HepG2 (cell line): ENCODE data around the gene TMEM107. TPM values are rescaled to one million over a fixed set of nuclear protein-coding genes. Genes with fewer than 3 reads are reported as not detected.
A peak's percentile ranks its signal among the peaks of the same experiment; 100 is the strongest.

ENCODE experiments used
- GATA4 ChIP-seq: sonication (generic); IDR thresholded peaks from 2 replicates; pipeline ENCODE4 v1.6.1; 2016; ENCODE audit warnings: antibody characterized with exemption, low read depth, borderline replicate concordance
- HHEX ChIP-seq: IDR thresholded peaks from 2 replicates; pipeline ENCODE4 v1.6.1; 2016; ENCODE audit warnings: control low read depth
- HMGXB4 ChIP-seq, 2 experiments: sonication (generic) in 1 of 2; formaldehyde crosslinking in 1 of 2; IDR thresholded peaks; 2 replicates each; pipeline versions ENCODE4 v1.4.0 to v1.6.1; 2018 to 2020; ENCODE audit warnings: missing genetic modification reagents in 2 of 2, borderline replicate concordance in 1 of 2, low read depth in 1 of 2, mild to moderate bottlenecking in 1 of 2, missing biosample characterization in 1 of 2
- KAT7 ChIP-seq: IDR thresholded peaks from 2 replicates; pipeline ENCODE4 v1.6.1; 2018; ENCODE audit warnings: borderline replicate concordance, missing compliant biosample characterization
- KLF11 ChIP-seq: IDR thresholded peaks from 2 replicates; pipeline ENCODE4 v1.6.1; 2016; ENCODE audit warnings: missing compliant biosample characterization
- MAZ ChIP-seq, 2 experiments: sonication (generic) in 1 of 2; formaldehyde crosslinking in 1 of 2; IDR thresholded peaks; 2 replicates each; pipeline versions ENCODE4 v1.5.0 to v1.6.1; 2012 to 2020; ENCODE audit warnings: low read depth in 2 of 2, mild to moderate bottlenecking in 2 of 2, borderline replicate concordance in 1 of 2, improper control_type of control experiment in 1 of 2, low read length in 1 of 2, missing genetic modification reagents in 1 of 2, moderate library complexity in 1 of 2
- ZBTB3 ChIP-seq: sonication (generic); formaldehyde crosslinking; IDR thresholded peaks from 2 replicates; pipeline ENCODE4 v1.4.0; 2020; ENCODE audit warnings: low read depth, mild to moderate bottlenecking, moderate library complexity, missing genetic modification reagents, borderline replicate concordance
- ZBTB38 ChIP-seq: sonication (generic); formaldehyde crosslinking; IDR thresholded peaks from 2 replicates; pipeline ENCODE4 v1.5.1; 2020; ENCODE audit warnings: mild to moderate bottlenecking, missing genetic modification reagents
- ZBTB8A ChIP-seq: sonication (generic); formaldehyde crosslinking; IDR thresholded peaks from 2 replicates; pipeline ENCODE4 v1.4.0; 2020; ENCODE audit warnings: mild to moderate bottlenecking, low read depth, missing genetic modification reagents, borderline replicate concordance
- ZC3H13 ChIP-seq: sonication (generic); formaldehyde crosslinking; IDR thresholded peaks from 2 replicates; pipeline ENCODE4 v1.8.1; 2023; ENCODE audit warnings: mild to moderate bottlenecking, missing genetic modification reagents, moderate library complexity
- ZNF256 ChIP-seq: sonication (generic); formaldehyde crosslinking; conservative IDR thresholded peaks from 2 replicates; pipeline ENCODE4 v1.4.0; 2020; ENCODE audit warnings: missing genetic modification reagents
- ZNF354B ChIP-seq: sonication (generic); formaldehyde crosslinking; IDR thresholded peaks from 2 replicates; pipeline ENCODE4 v1.8.0; 2022; ENCODE audit warnings: mild to moderate bottlenecking, missing genetic modification reagents
- ZNF569 ChIP-seq: sonication (generic); formaldehyde crosslinking; IDR thresholded peaks from 2 replicates; pipeline ENCODE4 v1.5.0; 2020; ENCODE audit warnings: mild to moderate bottlenecking, missing genetic modification reagents, moderate library complexity, borderline replicate concordance
- polyA plus RNA-seq, 8 experiments: library from polyadenylated mRNA; depleted of rRNA in 3 of 8; stranded (reverse) in 7 of 8; unstranded in 1 of 8; fragments of >200 nt; fragmentation: Illumina TruSeq in 4 of 8; extraction: Trizol in 4 of 8; gene quantifications; 2 replicates each; pipeline versions ENCODE4 v1.2.1 to v1.2.3, GENCODE V29; 2011 to 2016; ENCODE audit warnings: low read depth in 4 of 8, missing spikeins in 1 of 8, mixed read lengths in 1 of 8; ENCODE audit not compliant: insufficient read depth in 1 of 8
- total RNA-seq, 5 experiments: library from RNA; depleted of rRNA; stranded (reverse); fragments of >200 nt; fragmentation: Illumina TruSeq; extraction: Trizol; gene quantifications; 2 replicates each; pipeline ENCODE4 v1.2.3, GENCODE V29; 2016; ENCODE audit warnings: low read depth in 1 of 5
- TF ChIP-seq, protein P1 (sequence below), 2 experiments: sonication (generic) in 1 of 2; formaldehyde crosslinking in 1 of 2; IDR thresholded peaks; 2 replicates each; pipeline versions ENCODE4 v1.4.0 to v1.6.1; 2016 to 2020; ENCODE audit warnings: borderline replicate concordance in 1 of 2, low read depth in 1 of 2, mild to moderate bottlenecking in 1 of 2, missing genetic modification reagents in 1 of 2
- TF ChIP-seq, protein P2 (sequence below): IDR thresholded peaks from 2 replicates; pipeline ENCODE4 v1.6.1; 2012; ENCODE audit warnings: low read depth, low read length, improper control_type of control experiment
- TF ChIP-seq, protein P3 (sequence below): sonication (generic); formaldehyde crosslinking; IDR thresholded peaks from 2 replicates; pipeline ENCODE4 v1.8.1; 2022; ENCODE audit warnings: low read depth, mild to moderate bottlenecking, missing genetic modification reagents

TMEM107 gene
- total and polyA plus RNA-seq, 2 of the 13 experiments (the other 11 are each of a cell fraction or from before 2014, with no cell fraction given): 7.2 to 15.3 TPM

- no peak for TF ChIP-seq GATA4
- TF ChIP-seq ZBTB8A (CRISPR knock-in tag): no peak
- no peak for TF ChIP-seq HHEX
- TF ChIP-seq ZNF569 (CRISPR knock-in tag): no peak
- TF ChIP-seq ZNF256 (CRISPR knock-in tag): no peak
- no peak for TF ChIP-seq ZBTB38 (CRISPR knock-in tag)
- peak in 1 of 2 experiments; percentile 97; a peak in 3 of 4 replicates for TF ChIP-seq HMGXB4 (CRISPR knock-in tag; IDR thresholded peaks at IDR 0.05; ENCODE audit: borderline replicate concordance in 1 of 2, low read depth in 1 of 2)
- TF ChIP-seq, protein P1, sequence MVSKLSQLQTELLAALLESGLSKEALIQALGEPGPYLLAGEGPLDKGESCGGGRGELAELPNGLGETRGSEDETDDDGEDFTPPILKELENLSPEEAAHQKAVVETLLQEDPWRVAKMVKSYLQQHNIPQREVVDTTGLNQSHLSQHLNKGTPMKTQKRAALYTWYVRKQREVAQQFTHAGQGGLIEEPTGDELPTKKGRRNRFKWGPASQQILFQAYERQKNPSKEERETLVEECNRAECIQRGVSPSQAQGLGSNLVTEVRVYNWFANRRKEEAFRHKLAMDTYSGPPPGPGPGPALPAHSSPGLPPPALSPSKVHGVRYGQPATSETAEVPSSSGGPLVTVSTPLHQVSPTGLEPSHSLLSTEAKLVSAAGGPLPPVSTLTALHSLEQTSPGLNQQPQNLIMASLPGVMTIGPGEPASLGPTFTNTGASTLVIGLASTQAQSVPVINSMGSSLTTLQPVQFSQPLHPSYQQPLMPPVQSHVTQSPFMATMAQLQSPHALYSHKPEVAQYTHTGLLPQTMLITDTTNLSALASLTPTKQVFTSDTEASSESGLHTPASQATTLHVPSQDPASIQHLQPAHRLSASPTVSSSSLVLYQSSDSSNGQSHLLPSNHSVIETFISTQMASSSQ (IDR thresholded peaks at IDR 0.05; ENCODE audit: low read depth): no peak; the same call in 1 of the 2 replicates
- TF ChIP-seq, protein P1 (CRISPR knock-in tag; IDR thresholded peaks at IDR 0.05; ENCODE audit: borderline replicate concordance): no peak
- TF ChIP-seq KAT7 (CRISPR knock-in tag): no peak; the same call in 1 of the 2 replicates
- TF ChIP-seq, protein P2, sequence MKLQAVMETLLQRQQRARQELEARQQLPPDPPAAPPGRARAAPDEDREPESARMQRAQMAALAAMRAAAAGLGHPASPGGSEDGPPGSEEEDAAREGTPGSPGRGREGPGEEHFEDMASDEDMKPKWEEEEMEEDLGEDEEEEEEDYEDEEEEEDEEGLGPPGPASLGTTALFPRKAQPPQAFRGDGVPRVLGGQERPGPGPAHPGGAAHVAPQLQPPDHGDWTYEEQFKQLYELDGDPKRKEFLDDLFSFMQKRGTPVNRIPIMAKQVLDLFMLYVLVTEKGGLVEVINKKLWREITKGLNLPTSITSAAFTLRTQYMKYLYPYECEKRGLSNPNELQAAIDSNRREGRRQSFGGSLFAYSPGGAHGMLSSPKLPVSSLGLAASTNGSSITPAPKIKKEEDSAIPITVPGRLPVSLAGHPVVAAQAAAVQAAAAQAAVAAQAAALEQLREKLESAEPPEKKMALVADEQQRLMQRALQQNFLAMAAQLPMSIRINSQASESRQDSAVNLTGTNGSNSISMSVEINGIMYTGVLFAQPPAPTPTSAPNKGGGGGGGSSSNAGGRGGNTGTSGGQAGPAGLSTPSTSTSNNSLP: peak; percentile 76
- peak; percentile 89 for TF ChIP-seq ZC3H13
- no peak for TF ChIP-seq ZBTB3 (CRISPR knock-in tag)
- TF ChIP-seq ZNF354B (CRISPR knock-in tag): 0 out of 2 replicates have a peak, but pooled peaks have one; percentile 49
- no peak for TF ChIP-seq MAZ (IDR thresholded peaks at IDR 0.05; ENCODE audit: borderline replicate concordance, low read depth, low read length)
- no peak; the same call in 1 of the 2 replicates for TF ChIP-seq MAZ (CRISPR knock-in tag; IDR thresholded peaks at IDR 0.05; ENCODE audit: low read depth)
- TF ChIP-seq KLF11 (CRISPR knock-in tag): 0 out of 2 replicates have a peak, but pooled peaks have one; percentile 52
- TF ChIP-seq, protein P3, sequence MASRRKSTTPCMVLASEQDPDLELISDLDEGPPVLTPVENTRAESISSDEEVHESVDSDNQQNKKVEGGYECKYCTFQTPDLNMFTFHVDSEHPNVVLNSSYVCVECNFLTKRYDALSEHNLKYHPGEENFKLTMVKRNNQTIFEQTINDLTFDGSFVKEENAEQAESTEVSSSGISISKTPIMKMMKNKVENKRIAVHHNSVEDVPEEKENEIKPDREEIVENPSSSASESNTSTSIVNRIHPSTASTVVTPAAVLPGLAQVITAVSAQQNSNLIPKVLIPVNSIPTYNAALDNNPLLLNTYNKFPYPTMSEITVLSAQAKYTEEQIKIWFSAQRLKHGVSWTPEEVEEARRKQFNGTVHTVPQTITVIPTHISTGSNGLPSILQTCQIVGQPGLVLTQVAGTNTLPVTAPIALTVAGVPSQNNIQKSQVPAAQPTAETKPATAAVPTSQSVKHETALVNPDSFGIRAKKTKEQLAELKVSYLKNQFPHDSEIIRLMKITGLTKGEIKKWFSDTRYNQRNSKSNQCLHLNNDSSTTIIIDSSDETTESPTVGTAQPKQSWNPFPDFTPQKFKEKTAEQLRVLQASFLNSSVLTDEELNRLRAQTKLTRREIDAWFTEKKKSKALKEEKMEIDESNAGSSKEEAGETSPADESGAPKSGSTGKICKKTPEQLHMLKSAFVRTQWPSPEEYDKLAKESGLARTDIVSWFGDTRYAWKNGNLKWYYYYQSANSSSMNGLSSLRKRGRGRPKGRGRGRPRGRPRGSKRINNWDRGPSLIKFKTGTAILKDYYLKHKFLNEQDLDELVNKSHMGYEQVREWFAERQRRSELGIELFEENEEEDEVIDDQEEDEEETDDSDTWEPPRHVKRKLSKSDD (CRISPR knock-in tag): peak; percentile 42; the same call in 1 of the 2 replicates
Measured at GRCh38 chr17:8187517-8188262, 11.5 kb upstream of the TMEM107 start (continued).
